GM12891 (cell line): ENCODE results near the gene PSAP.
"Not testable (repeated sequence)": the region's sequence is repeated elsewhere in the genome, so short reads cannot be mapped to it uniquely, and the experiment has no call there.

Experiments
- DNase-seq: peaks from one replicate; pipeline ENCODE4 v3.0.0; 2011; ENCODE audit warnings: low spot score; ENCODE audit not compliant: insufficient read length
- FAIRE-seq: peaks from 2 replicates; lab custom pipeline; 2011; peaks lifted over from hg19 to GRCh38; lab: Jason Lieb, UNC
- PAX5 ChIP-seq: IDR thresholded peaks from 2 replicates; pipeline ENCODE4 v1.6.1; 2011; ENCODE audit warnings: low read length, moderate library complexity, mild to moderate bottlenecking; ENCODE audit not compliant: insufficient read depth, severe bottlenecking
- POLR2A ChIP-seq: IDR thresholded peaks from 2 replicates; pipeline ENCODE4 v1.6.1; 2011; ENCODE audit warnings: low read depth, low read length, control low read depth
- POLR2AphosphoS5 ChIP-seq: IDR thresholded peaks from 2 replicates; pipeline ENCODE4 v1.6.1; 2011; ENCODE audit warnings: low read depth, low read length, control low read depth
- POU2F2 ChIP-seq: IDR thresholded peaks from 2 replicates; pipeline ENCODE4 v1.6.1; 2011; ENCODE audit warnings: low read depth, mild to moderate bottlenecking, control low read depth, low read length, moderate library complexity
- SPI1 ChIP-seq: IDR thresholded peaks from 2 replicates; pipeline ENCODE4 v1.6.1; 2011; ENCODE audit warnings: low read depth, low read length, control low read depth
- TAF1 ChIP-seq: IDR thresholded peaks from 2 replicates; pipeline ENCODE4 v1.6.1; 2011; ENCODE audit warnings: low read depth, low read length, control low read depth

PSAP gene

GRCh38 chr10:71852355-71852937 lies 1.4 kb upstream of the PSAP start:
- FAIRE-seq: peak; percentile 47
- TF ChIP-seq PAX5: no peak
- no peak for TF ChIP-seq POLR2AphosphoS5
- TF ChIP-seq TAF1: no peak
- TF ChIP-seq POU2F2: no peak
- TF ChIP-seq SPI1: peak; percentile 73
- TF ChIP-seq POLR2A: no peak
- no peak for DNase-seq

GRCh38 chr10:71851465-71852095 lies 529 bp upstream of the PSAP start:
- not testable (repeated sequence) for DNase-seq, FAIRE-seq

DNA sequence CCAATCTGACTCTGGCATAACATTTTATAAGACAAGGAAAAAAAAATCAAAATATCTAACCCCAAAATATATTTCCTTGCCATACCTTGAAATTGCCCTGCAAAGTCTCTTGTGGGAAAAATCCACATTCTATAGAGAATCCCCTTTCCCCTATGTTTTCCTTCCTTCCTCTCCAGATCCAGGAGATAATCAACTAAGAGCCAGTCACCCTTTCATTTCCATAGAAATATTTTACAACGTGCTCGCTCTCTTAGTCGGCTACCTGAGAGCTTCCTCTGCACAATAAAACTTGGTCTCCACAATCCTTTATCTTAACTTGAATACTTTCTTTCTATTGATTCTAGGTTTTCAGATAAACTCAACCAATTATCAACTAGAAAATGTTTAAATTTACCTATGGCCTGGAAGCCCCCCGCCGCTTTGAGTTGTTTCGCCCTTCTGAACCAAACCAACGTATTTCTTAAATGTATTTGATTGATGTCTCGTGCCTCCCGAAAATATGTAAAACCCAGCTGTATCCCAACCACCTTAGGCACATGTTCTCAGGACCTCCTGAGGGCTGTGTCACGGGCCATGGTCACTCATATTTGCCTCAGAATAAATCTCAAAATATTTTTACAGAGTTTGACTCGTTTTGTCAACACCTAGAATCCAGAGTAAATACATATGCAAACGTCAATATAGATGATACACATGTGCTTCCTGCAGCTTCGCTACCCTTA lies 869 bp downstream of the PSAP start:
- no peak for TF ChIP-seq PAX5
- no peak for TF ChIP-seq POLR2AphosphoS5
- no peak for TF ChIP-seq SPI1
- TF ChIP-seq TAF1: no peak
- no peak for TF ChIP-seq POLR2A
- no peak for TF ChIP-seq POU2F2
- DNase-seq (no peak), FAIRE-seq (peak; percentile 20)

DNA sequence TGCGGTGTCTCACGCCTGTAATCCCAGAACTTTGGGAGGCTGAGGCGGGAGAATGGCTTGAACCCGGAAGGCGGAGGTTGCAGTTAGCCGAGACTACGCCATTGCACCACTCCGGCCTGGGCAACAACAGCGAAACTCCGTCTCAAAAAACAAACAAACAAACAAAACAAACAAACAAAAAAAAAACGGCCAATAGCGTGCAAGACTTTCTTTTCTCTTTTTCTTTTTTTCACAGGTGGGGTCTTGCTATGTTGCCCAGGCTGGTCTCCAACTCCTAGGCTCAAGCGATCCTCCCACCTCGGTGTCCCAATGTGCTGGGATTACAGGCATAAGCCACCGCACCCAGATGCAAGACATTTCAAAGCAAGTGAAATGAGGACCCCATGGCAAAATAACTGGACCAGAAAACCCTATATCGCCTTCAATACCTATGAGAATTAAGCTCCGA lies 1.6 kb downstream of the PSAP start:
- no peak for DNase-seq
- TF ChIP-seq TAF1 (no peak), POLR2AphosphoS5 (no peak), PAX5 (no peak), SPI1 (no peak), POU2F2 (no peak), POLR2A (no peak)

GRCh38 chr10:71848325-71849275 lies 2.5 kb downstream of the PSAP start:
- FAIRE-seq (no peak), DNase-seq (no peak)
- no peak for TF ChIP-seq SPI1

More for the DNA sequence above, 1.6 kb downstream of the PSAP start:
- FAIRE-seq: no peak

DNA sequence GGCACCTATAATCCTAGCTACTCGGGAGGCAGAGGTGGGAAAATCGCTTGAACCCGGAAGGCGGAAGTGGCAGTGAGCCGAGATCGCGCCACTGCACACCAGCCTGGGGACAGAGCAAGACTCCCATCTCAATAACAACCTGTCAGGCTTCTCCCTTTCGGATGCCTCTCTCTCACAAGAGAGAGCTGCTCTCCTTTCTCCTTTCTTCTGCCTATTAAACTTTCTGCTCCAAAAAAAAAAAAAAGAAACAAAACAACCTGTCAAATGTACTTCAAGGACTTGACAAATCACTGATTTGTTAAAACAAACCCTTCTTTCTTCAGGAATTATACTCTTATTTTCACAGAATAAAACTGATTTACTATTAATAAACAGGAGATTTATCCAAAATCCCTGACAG lies 3.6 kb downstream of the PSAP start:
- TF ChIP-seq POU2F2 (no peak), POLR2AphosphoS5 (no peak), TAF1 (no peak), POLR2A (no peak)
- DNase-seq (no peak), FAIRE-seq (no peak)

DNA sequence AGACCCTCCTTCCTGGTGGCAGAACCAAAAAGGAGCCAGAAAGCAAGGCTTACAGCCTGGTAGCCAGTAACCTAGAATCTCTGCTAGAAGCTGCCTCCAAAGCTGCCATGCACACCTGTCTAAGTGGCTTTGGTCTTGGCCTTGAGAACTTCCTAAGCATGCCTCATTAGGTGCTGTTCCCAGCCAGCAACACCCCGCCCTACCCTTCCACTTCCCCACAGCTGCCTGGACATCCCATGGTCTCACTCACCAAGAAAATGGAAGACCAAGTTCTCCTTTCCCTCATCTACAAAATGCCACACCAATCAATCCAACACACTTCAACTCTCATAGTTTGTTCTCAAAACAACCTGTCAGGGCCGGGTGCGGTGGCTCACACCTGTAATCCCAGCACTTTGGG lies 4.2 kb downstream of the PSAP start:
- TF ChIP-seq POLR2AphosphoS5: no peak
- TF ChIP-seq POLR2A: no peak
- DNase-seq (no peak), FAIRE-seq (no peak)

DNA sequence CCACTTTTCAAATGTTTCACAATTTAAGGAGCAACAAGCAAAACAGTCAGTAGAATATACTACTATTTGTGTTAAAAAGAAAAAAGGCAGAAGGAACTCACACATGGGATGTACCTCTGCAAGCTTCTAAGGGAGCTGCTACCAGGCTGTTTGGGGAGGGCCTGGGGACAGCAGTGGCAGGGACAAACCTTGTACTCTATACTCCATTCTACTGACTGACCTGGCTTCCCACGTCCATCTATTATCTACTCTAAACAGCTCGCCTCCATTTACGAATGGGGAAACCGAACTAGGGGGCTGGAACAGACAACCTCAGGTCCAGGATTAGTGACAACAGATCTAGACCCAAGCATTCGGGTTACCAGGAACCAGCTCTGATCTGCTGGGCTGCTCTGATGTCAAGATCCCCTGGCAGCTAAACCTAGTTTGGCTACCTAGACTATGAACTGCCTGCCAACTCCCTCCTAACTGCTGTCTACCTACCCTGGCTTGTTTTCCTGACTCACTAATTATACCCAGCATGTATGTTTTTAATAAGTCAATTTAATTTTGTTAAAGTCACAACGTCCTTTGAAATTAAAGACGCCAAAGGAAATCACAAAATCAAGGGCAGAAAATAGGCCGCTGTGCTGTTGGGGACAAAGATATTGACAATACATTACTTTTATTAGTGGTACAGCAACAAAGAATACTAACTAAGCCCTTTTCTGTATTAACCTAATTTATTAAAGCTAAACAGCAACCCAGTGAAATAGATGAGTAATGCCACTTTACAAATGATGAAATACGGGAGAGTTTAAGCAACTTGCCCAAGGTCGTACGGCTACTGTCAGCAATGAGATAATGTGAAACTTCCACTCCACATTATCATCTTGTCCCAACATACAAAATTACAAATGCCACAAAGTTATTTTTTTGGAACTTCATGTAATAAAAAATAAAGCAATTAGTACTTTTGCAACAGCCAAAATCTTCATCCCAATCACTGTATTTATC lies 5.3 kb downstream of the PSAP start:
- DNase-seq (no peak), FAIRE-seq (no peak)
- TF ChIP-seq POU2F2: no peak
- no peak for TF ChIP-seq POLR2A
- no peak for TF ChIP-seq SPI1

GRCh38 chr10:71844695-71845094 lies 6.4 kb downstream of the PSAP start:
- TF ChIP-seq SPI1 (no peak), POLR2AphosphoS5 (no peak), POU2F2 (no peak)
- no peak for FAIRE-seq

More at GRCh38 chr10:71844695-71845094, 6.4 kb downstream of the PSAP start:
- no peak for DNase-seq
